OCI-LY3 (cell line): Measurements from ENCODE around the gene MAPT.

Experiments used
- H2AFZ ChIP-seq: fragments of 200-600, 300-600 bp; shearing (Covaris generic); 2 replicates; pipeline ENCODE4 v1.6.0; 2014; ENCODE audit warnings: antibody characterized with exemption, low read depth, low read length
- H3K27ac ChIP-seq: fragments of 200-600, 300-600 bp; sonication (generic); 2 replicates; pipeline ENCODE4 v1.5.1; 2014; ENCODE audit warnings: mild to moderate bottlenecking, low read length, moderate library complexity, mixed read lengths
- H3K27me3 ChIP-seq: fragments of 200-600, 300-600 bp; sonication (generic); 2 replicates; pipeline ENCODE4 v1.6.1; 2014; ENCODE audit warnings: low read depth, low read length, mixed read lengths
- H3K36me3 ChIP-seq: fragments of 200-600, 300-600 bp; sonication (generic); replicated peaks from 2 replicates; pipeline ENCODE3; 2014; ENCODE audit warnings: low read depth, low read length, mixed read lengths
- H3K4me1 ChIP-seq: fragments of 300-600, 200-600 bp; sonication (generic); 2 replicates; pipeline ENCODE4 v1.6.1; 2014; ENCODE audit warnings: low read length, mixed read lengths
- H3K4me2 ChIP-seq: fragments of 200-600, 300-600 bp; sonication (generic); 2 replicates; pipeline ENCODE4 v1.6.1; 2014; ENCODE audit warnings: low read length, mixed read lengths
- H3K4me3 ChIP-seq: fragments of 300-600, 200-600 bp; sonication (generic); 2 replicates; pipeline ENCODE4 v1.5.1; 2014; ENCODE audit warnings: antibody characterized with exemption, mild to moderate bottlenecking, low read length, moderate library complexity
- H3K79me2 ChIP-seq: fragments of 300-600, 200-600 bp; shearing (Covaris generic); 2 replicates; pipeline ENCODE4 v1.6.1; 2014; ENCODE audit warnings: mild to moderate bottlenecking, low read length, mixed read lengths
- H3K9ac ChIP-seq: fragments of 300-600, 200-600 bp; shearing (Covaris generic); 2 replicates; pipeline ENCODE4 v1.6.0; 2014; ENCODE audit warnings: mild to moderate bottlenecking, low read length, moderate library complexity
- H3K9me3 ChIP-seq: fragments of 200-600, 300-600 bp; shearing (Covaris generic); 2 replicates; pipeline ENCODE4 v1.6.1; 2014; ENCODE audit warnings: low read length, mixed read lengths; ENCODE audit not compliant: insufficient read depth
- H4K20me1 ChIP-seq: fragments of 200-600, 300-600 bp; sonication (generic); 2 replicates; pipeline ENCODE4 v1.6.1; 2016; ENCODE audit warnings: low read length, mixed read lengths; ENCODE audit not compliant: insufficient read depth
- CTCF ChIP-seq: fragments of 200-600, 300-600 bp; sonication (generic); IDR thresholded peaks from 2 replicates; pipeline ENCODE4 v1.5.1; 2014; ENCODE audit warnings: antibody characterized with exemption, low read length, low read depth
- EZH2phosphoT487 ChIP-seq: fragments of 200-600 bp; shearing (Covaris generic); IDR thresholded peaks from 2 replicates; pipeline ENCODE4 v1.6.1; 2018; ENCODE audit warnings: antibody characterized with exemption, mixed run types, low read depth

The MAPT gene

GRCh38 chr17:46074540-46074939 lies 180.2 kb downstream of the MAPT start:
- no peak for TF ChIP-seq CTCF
- TF ChIP-seq EZH2phosphoT487, result no peak
- Histone ChIP-seq H3K4me3 (no peak overlapping the region), H3K79me2 (peaks cover 13% of the 10 kb centered on the region), H3K4me1 (no peaks in the 10 kb centered on the region), H3K9me3 (no peaks in the 10 kb centered on the region), H3K36me3 (peaks cover 4% of the 10 kb centered on the region), H2AFZ (no peak overlapping the region), H3K4me2 (no peak overlapping the region), H3K9ac (no peak overlapping the region), H3K27me3 (no peaks in the 10 kb centered on the region), H4K20me1 (peaks cover 28% of the 10 kb centered on the region), H3K27ac (no peak overlapping the region)
